ENCODE data around the gene KIR3DL2.
"Not testable (repeated sequence)": the region's sequence is repeated elsewhere in the genome, so short reads cannot be mapped to it uniquely, and the experiment has no call there.

DNA sequence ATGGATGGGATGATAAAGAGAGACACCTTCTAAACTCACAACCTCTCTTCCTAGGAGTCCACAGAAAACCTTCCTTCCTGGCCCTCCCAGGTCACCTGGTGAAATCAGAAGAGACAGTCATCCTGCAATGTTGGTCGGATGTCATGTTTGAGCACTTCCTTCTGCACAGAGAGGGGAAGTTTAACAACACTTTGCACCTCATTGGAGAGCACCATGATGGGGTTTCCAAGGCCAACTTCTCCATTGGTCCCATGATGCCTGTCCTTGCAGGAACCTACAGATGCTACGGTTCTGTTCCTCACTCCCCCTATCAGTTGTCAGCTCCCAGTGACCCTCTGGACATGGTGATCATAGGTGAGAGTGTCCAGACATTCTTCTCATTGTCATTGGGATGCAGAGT, 12.7 kb upstream of the KIR3DL2 start:
- TF ChIP-seq, protein P1, sequence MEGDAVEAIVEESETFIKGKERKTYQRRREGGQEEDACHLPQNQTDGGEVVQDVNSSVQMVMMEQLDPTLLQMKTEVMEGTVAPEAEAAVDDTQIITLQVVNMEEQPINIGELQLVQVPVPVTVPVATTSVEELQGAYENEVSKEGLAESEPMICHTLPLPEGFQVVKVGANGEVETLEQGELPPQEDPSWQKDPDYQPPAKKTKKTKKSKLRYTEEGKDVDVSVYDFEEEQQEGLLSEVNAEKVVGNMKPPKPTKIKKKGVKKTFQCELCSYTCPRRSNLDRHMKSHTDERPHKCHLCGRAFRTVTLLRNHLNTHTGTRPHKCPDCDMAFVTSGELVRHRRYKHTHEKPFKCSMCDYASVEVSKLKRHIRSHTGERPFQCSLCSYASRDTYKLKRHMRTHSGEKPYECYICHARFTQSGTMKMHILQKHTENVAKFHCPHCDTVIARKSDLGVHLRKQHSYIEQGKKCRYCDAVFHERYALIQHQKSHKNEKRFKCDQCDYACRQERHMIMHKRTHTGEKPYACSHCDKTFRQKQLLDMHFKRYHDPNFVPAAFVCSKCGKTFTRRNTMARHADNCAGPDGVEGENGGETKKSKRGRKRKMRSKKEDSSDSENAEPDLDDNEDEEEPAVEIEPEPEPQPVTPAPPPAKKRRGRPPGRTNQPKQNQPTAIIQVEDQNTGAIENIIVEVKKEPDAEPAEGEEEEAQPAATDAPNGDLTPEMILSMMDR (IDR thresholded peaks at IDR 0.05), result not testable (repeated sequence)
- TF ChIP-seq POLR2AphosphoS5, POLR2A (IDR thresholded peaks at IDR 0.05): not testable (repeated sequence)

Measured in breast epithelium (tissue), 3 donors.